ENCODE results near the gene GSK3B. TPM values are rescaled to one million over a fixed set of nuclear protein-coding genes. Genes with fewer than 3 reads are reported as not detected.

GSK3B gene
- total RNA-seq, 4 donors from 2014 or later = 35.0 to 53.2 (median 44.0) TPM

DNA sequence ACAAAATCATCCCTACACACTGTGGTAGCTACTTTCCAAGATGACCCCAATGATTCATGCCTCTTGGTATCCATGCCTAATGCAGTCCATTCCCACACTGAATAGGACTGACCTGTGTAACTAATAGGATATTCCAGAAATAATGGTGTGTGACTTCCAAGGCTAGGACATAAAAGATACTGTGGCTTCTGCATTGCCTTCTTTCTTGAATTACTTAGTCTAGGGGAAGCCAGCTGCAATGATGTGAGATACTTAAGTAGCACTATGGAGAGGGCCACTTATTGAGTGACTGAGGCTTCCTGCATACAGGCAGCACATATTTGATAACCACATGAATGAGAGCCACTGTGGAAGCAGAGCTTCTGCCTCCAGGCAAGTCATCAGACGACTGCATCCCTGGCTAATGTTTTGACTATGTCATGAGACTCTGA lies 262.3 kb downstream of the GSK3B start:
- H3K36me3 ChIP-seq = no peaks in the 10 kb centered on the region
- H3K4me3 ChIP-seq (replicated peaks in 1 of 3) = no peak overlapping the region
- H3K27ac ChIP-seq = no peak overlapping the region
- TF ChIP-seq, protein P1, sequence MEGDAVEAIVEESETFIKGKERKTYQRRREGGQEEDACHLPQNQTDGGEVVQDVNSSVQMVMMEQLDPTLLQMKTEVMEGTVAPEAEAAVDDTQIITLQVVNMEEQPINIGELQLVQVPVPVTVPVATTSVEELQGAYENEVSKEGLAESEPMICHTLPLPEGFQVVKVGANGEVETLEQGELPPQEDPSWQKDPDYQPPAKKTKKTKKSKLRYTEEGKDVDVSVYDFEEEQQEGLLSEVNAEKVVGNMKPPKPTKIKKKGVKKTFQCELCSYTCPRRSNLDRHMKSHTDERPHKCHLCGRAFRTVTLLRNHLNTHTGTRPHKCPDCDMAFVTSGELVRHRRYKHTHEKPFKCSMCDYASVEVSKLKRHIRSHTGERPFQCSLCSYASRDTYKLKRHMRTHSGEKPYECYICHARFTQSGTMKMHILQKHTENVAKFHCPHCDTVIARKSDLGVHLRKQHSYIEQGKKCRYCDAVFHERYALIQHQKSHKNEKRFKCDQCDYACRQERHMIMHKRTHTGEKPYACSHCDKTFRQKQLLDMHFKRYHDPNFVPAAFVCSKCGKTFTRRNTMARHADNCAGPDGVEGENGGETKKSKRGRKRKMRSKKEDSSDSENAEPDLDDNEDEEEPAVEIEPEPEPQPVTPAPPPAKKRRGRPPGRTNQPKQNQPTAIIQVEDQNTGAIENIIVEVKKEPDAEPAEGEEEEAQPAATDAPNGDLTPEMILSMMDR (IDR thresholded peaks at IDR 0.05) = no peak
- no peak for TF ChIP-seq POLR2A (IDR thresholded peaks at IDR 0.05)
- no peaks in the 10 kb centered on the region for H3K9me3 ChIP-seq
- H3K27me3 ChIP-seq = no peaks in the 10 kb centered on the region
- no peak for DNase-seq
- intact Hi-C loops (cut with DNase I) = no loop called here
- 84 to 92% methylated on average over 1 of the region's 1 CpG for WGBS, 2 donors
- H3K4me1 ChIP-seq = no peaks in the 10 kb centered on the region

DNA sequence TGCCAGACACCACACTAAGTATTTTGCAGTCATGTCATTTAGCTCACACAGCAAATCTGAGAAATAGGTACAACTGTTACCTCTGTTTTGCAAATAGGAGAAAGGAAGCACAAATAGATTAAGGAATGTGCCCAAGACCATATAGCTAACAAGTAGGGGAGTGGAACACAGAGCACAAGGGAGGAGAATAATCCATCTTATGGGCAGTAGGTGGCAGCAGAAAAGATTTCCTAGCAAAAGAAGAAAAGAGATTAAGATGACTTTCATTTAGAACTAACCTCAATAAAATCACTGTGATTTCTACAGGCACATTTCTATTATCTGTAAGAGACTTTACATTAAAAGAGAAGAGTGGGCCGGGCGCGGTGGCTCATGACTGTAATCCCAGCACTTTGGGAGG lies 263.2 kb downstream of the GSK3B start:
- no peak overlapping the region for H3K4me3 ChIP-seq (replicated peaks in 1 of 3)
- no peaks in the 10 kb centered on the region for H3K9me3 ChIP-seq
- no peak for TF ChIP-seq POLR2A (IDR thresholded peaks at IDR 0.05)
- TF ChIP-seq, protein P1 (IDR thresholded peaks at IDR 0.05) = no peak
- WGBS, 2 donors = 92 to 93% methylated on average over 3 of the region's 3 CpGs
- no peak overlapping the region for H3K27ac ChIP-seq
- H3K36me3 ChIP-seq = no peaks in the 10 kb centered on the region
- no peak for DNase-seq
- H3K4me1 ChIP-seq = no peaks in the 10 kb centered on the region
- intact Hi-C loops (cut with DNase I) = no loop called here
- H3K27me3 ChIP-seq = no peaks in the 10 kb centered on the region

DNA sequence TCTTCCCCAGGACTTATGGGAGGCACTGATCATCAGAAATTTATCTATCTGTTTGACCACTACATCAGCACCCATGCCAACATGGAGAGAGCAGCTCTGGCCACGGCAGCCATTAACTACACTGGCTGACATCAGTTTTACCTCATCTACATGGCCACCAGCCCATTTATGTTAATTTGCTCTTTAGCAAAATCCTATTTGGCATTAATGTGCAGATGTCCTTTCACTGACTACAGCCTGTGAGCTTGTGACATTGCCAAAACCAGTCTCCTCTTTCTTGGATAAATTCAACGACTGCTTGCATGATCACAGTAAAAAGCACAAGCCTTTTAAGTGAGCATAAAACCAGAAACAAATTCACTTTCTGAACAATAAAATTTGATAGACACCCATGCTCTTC lies 264.8 kb downstream of the GSK3B start:
- H3K4me3 ChIP-seq (replicated peaks in 1 of 3) = no peak overlapping the region
- intact Hi-C loops (cut with DNase I) = no loop called here
- no peak for DNase-seq
- no peak for TF ChIP-seq POLR2A (IDR thresholded peaks at IDR 0.05)
- TF ChIP-seq, protein P1 (IDR thresholded peaks at IDR 0.05) = no peak
- no peaks in the 10 kb centered on the region for H3K4me1 ChIP-seq
- no peaks in the 10 kb centered on the region for H3K9me3 ChIP-seq
- H3K36me3 ChIP-seq = no peaks in the 10 kb centered on the region
- H3K27ac ChIP-seq = no peak overlapping the region
- H3K27me3 ChIP-seq = no peaks in the 10 kb centered on the region
- 57 to 78% methylated on average over 2 of the region's 2 CpGs for WGBS, 2 donors

DNA sequence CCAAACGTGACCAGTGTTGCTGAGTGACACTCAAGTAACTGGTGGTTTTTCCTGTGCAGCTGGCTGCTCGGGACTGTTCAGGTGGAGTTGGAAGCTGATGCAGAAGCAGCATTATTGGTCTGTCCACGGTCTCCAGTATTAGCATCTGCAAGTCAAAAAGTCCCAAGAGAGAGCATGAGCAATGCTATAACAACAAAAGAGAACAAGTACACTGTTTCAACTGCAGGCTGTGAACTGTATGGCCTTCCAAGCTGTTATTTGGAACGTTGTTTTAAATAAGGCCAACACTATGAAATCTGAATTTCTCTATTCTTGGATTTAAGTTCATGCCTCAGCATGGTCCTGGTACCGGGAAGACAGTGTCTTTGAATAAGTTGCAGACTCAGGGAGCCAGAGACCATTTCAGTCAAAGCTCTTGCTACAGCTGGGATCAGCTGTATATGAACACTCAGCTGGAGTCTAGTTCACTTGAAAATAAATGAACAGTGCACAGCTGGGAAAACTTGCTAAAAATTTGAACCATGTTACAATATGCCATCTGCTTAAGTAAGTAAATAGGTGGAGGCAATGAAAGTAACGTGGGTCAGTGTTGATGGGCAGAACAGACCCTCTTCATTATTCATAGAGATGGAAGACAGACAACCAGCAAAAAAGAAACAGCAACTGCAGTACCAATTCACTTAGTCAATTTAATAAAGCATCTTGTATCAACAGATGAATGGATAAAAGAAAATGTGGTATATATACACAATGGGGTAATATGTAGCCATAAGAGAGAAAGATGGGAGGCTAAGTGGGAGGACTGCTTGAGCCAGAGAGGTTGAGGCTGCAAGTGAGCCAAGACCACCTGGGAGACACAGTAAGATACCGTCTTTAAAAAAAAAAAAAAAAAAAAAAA lies 267.3 kb downstream of the GSK3B start:
- H3K27ac ChIP-seq = no peak overlapping the region
- no peaks in the 10 kb centered on the region for H3K4me1 ChIP-seq
- H3K27me3 ChIP-seq = no peaks in the 10 kb centered on the region
- TF ChIP-seq, protein P1 (IDR thresholded peaks at IDR 0.05) = no peak
- no peak for TF ChIP-seq POLR2A (IDR thresholded peaks at IDR 0.05)
- intact Hi-C loops (cut with DNase I) = no loop called here
- H3K9me3 ChIP-seq = no peaks in the 10 kb centered on the region
- no peaks in the 10 kb centered on the region for H3K36me3 ChIP-seq
- no peak overlapping the region for H3K4me3 ChIP-seq (replicated peaks in 1 of 3)
- no peak for DNase-seq
- 82 to 84% methylated on average over 7 of the region's 7 CpGs for WGBS, 2 donors

DNA sequence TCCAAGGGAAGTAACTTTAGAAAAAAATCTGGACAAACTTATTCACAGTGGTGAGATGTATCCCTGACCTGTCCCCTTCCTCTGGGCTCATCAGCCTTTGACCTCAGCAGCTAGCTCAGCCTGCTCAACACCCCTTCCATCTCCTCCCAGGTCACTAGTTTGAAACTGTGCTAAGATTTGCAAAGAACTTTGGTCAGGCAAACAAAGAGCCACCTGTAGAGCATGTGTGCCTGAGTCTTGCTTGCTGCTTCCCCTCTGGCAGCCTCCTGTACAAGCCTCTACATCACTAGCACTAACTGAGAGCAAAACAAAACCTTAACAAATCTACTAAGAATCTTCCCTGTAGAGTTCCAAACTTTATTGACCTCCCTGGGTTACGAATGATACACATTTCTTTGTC lies 268.4 kb downstream of the GSK3B start:
- intact Hi-C loops (cut with DNase I) = no loop called here
- 100% methylated on average over 1 of the region's 1 CpG for WGBS, 2 donors
- no peaks in the 10 kb centered on the region for H3K36me3 ChIP-seq
- H3K27ac ChIP-seq = no peak overlapping the region
- no peaks in the 10 kb centered on the region for H3K27me3 ChIP-seq
- no peaks in the 10 kb centered on the region for H3K9me3 ChIP-seq
- no peak for DNase-seq
- H3K4me3 ChIP-seq (replicated peaks in 1 of 3) = no peak overlapping the region
- TF ChIP-seq POLR2A (IDR thresholded peaks at IDR 0.05) = no peak
- TF ChIP-seq, protein P1 (IDR thresholded peaks at IDR 0.05) = no peak
- no peaks in the 10 kb centered on the region for H3K4me1 ChIP-seq

Data from thyroid gland (tissue), 4 donors.